Measurements from ENCODE around the gene PATE1. TPM values are rescaled to one million over a fixed set of nuclear protein-coding genes. Genes with fewer than 3 reads are reported as not detected.
"Not testable (repeated sequence)": the region's sequence is repeated elsewhere in the genome, so short reads cannot be mapped to it uniquely, and the experiment has no call there.

The PATE1 gene
- total RNA-seq, 1 experiment from 2014 or later = not detected

- H3F3A ChIP-seq (ENCODE audit: low read length, unreplicated experiment) = no peaks in the 10 kb centered on the region
- peaks cover 26% of the 10 kb centered on the region; the same call in 1 of the 2 replicates for H3K27me3 ChIP-seq (ENCODE audit: low read length)
- no peaks in the 10 kb centered on the region for H4K20me1 ChIP-seq (ENCODE audit: low read length)
- BruUV-seq (replicated peaks) = no TSS peak
- no peak overlapping the region for H2AFZ ChIP-seq (ENCODE audit: low read length)
- H3K9ac ChIP-seq (ENCODE audit: low read length) = no peak overlapping the region
- no peaks in the 10 kb centered on the region for H3K4me1 ChIP-seq (ENCODE audit: insufficient read depth, low read length)
- no peak overlapping the region for H3K27ac ChIP-seq (ENCODE audit: low read length)
- no peaks in the 10 kb centered on the region for H3K9me2 ChIP-seq (replicated peaks; ENCODE audit: low read length)
- no peaks in the 10 kb centered on the region for H3K36me3 ChIP-seq (ENCODE audit: low read depth, low read length)
- ATAC-seq (no peak), DNase-seq (no peak)
- H3K4me3 ChIP-seq (ENCODE audit: low read length) = no peak overlapping the region
- intact Hi-C loops (cut with micrococcal nuclease) = no loop called here
- TF ChIP-seq EZH2phosphoT487 (IDR thresholded peaks at IDR 0.05; ENCODE audit: borderline replicate concordance, low read length) = no peak
- no peak for TF ChIP-seq CTCF (conservative IDR thresholded peaks at IDR 0.05; ENCODE audit: low read depth, low read length)
- no peak for TF ChIP-seq EZH2 (IDR thresholded peaks at IDR 0.05; ENCODE audit: low read length, unreplicated experiment)
- no peaks in the 10 kb centered on the region for H3K9me3 ChIP-seq (ENCODE audit: low read length)
- no peak overlapping the region for H3K4me2 ChIP-seq (ENCODE audit: low read length)
- CTCF ChIA-PET = no interaction called here
- H3K79me2 ChIP-seq (ENCODE audit: low read length) = no peaks in the 10 kb centered on the region
- POLR2A ChIA-PET (ENCODE audit: unreplicated experiment) = no interaction called here
Measured at GRCh38 chr11:125701858-125702621, 44.0 kb upstream of the PATE1 start.

GRCh38 chr11:125704686-125705085 lies 41.4 kb upstream of the PATE1 start:
- POLR2A ChIA-PET (ENCODE audit: unreplicated experiment); H3K4me2 ChIP-seq (ENCODE audit: low read length); ATAC-seq; DNase-seq; H3K9ac ChIP-seq (ENCODE audit: low read length); H4K20me1 ChIP-seq (ENCODE audit: low read length); H3F3A ChIP-seq (ENCODE audit: low read length, unreplicated experiment); BruUV-seq (replicated peaks); H3K27ac ChIP-seq (ENCODE audit: low read length); H3K36me3 ChIP-seq (ENCODE audit: low read depth, low read length); H3K27me3 ChIP-seq (ENCODE audit: low read length); H3K9me2 ChIP-seq (replicated peaks; ENCODE audit: low read length); H3K9me3 ChIP-seq (ENCODE audit: low read length); H3K79me2 ChIP-seq (ENCODE audit: low read length); intact Hi-C loops (cut with micrococcal nuclease); H3K4me3 ChIP-seq (ENCODE audit: low read length); CTCF ChIA-PET; H3K4me1 ChIP-seq (ENCODE audit: insufficient read depth, low read length); H2AFZ ChIP-seq (ENCODE audit: low read length): not testable (repeated sequence)

- Histone ChIP-seq H3K4me2 (ENCODE audit: low read length) (peak overlapping the region; percentile 11; the same call in 1 of the 2 replicates), H3K9ac (ENCODE audit: low read length) (no peak overlapping the region), H3K9me2 (replicated peaks; ENCODE audit: low read length) (no peaks in the 10 kb centered on the region), H3K4me1 (ENCODE audit: insufficient read depth, low read length) (peaks cover 11% of the 10 kb centered on the region; the same call in 1 of the 2 replicates), H2AFZ (ENCODE audit: low read length) (no peak overlapping the region), H3F3A (ENCODE audit: low read length, unreplicated experiment) (no peaks in the 10 kb centered on the region), H3K27ac (ENCODE audit: low read length) (no peak overlapping the region), H3K9me3 (ENCODE audit: low read length) (no peaks in the 10 kb centered on the region), H3K79me2 (ENCODE audit: low read length) (no peaks in the 10 kb centered on the region), H3K27me3 (ENCODE audit: low read length) (no peaks in the 10 kb centered on the region), H3K36me3 (ENCODE audit: low read depth, low read length) (no peaks in the 10 kb centered on the region), H4K20me1 (ENCODE audit: low read length) (no peaks in the 10 kb centered on the region), H3K4me3 (ENCODE audit: low read length) (no peak overlapping the region)
- POLR2A ChIA-PET (ENCODE audit: unreplicated experiment) = no interaction called here
- ATAC-seq (peak; percentile 82), DNase-seq (peak; percentile 78)
- no TSS peak for BruUV-seq (replicated peaks)
- intact Hi-C loops (cut with micrococcal nuclease) = no loop called here
- no peak for TF ChIP-seq CTCF (conservative IDR thresholded peaks at IDR 0.05; ENCODE audit: low read depth, low read length)
- TF ChIP-seq EZH2phosphoT487 (IDR thresholded peaks at IDR 0.05; ENCODE audit: borderline replicate concordance, low read length) = no peak
- no peak for TF ChIP-seq EZH2 (IDR thresholded peaks at IDR 0.05; ENCODE audit: low read length, unreplicated experiment)
- CTCF ChIA-PET = no interaction called here
Measured at GRCh38 chr11:125720781-125721180, 25.3 kb upstream of the PATE1 start.
